C4-2B (cell line): Measurements from ENCODE around the gene ATRNL1.

Experiments used
- H3K27ac ChIP-seq: fragments of 450-650 bp; 2 replicates; pipeline ENCODE4 v1.5.1; 2017
- ZFX ChIP-seq: fragments of 450-650 bp; IDR thresholded peaks from 2 replicates; pipeline ENCODE4 v1.6.1; 2017
- TF ChIP-seq, protein P1 (sequence below): fragments of 450-650 bp; conservative IDR thresholded peaks from 2 replicates; pipeline ENCODE4 v1.5.1; 2017; ENCODE audit warnings: mild to moderate bottlenecking

The ATRNL1 gene

DNA sequence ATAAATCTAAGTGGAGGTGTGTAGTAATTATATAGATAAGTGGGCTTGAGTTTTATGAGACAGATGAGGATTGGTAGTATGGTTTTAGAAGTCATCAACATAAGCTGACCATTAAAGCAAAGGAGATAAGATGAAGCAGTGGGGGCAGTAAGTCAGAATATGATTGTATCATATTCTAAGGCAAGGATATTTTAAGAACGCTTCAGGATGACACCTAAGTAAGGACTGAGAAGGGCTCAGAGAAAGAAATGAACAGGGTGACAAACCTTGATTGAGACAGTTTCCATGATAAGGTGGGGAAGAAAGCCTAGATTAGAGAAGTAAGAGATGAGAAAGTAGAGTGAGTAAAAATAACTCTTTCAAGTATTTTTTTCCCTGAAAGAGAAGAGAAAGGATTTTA, 567.2 kb downstream of the ATRNL1 start:
- no peak overlapping the region for H3K27ac ChIP-seq
- no peak for TF ChIP-seq ZFX
- TF ChIP-seq, protein P1, sequence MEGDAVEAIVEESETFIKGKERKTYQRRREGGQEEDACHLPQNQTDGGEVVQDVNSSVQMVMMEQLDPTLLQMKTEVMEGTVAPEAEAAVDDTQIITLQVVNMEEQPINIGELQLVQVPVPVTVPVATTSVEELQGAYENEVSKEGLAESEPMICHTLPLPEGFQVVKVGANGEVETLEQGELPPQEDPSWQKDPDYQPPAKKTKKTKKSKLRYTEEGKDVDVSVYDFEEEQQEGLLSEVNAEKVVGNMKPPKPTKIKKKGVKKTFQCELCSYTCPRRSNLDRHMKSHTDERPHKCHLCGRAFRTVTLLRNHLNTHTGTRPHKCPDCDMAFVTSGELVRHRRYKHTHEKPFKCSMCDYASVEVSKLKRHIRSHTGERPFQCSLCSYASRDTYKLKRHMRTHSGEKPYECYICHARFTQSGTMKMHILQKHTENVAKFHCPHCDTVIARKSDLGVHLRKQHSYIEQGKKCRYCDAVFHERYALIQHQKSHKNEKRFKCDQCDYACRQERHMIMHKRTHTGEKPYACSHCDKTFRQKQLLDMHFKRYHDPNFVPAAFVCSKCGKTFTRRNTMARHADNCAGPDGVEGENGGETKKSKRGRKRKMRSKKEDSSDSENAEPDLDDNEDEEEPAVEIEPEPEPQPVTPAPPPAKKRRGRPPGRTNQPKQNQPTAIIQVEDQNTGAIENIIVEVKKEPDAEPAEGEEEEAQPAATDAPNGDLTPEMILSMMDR, result no peak

DNA sequence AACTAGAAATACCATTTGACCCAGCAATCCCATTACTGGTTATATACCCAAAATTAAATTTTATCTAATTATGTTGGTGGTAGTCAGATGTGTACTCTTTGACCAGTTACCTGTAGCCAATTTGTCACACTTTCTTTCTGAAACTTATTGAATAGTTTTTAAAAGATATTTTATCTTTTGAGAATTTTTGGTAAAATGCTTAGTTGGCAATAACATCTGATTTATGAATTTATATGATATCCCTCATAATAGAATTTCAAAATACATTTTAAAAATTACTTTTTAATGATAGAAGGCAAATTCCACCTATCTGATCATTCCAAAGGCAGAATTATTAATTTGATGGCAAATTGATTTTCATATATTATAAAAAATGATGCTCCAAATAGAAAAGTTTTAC, 569.3 kb downstream of the ATRNL1 start:
- H3K27ac ChIP-seq, result no peak overlapping the region
- no peak for TF ChIP-seq ZFX
- TF ChIP-seq, protein P1, result no peak

DNA sequence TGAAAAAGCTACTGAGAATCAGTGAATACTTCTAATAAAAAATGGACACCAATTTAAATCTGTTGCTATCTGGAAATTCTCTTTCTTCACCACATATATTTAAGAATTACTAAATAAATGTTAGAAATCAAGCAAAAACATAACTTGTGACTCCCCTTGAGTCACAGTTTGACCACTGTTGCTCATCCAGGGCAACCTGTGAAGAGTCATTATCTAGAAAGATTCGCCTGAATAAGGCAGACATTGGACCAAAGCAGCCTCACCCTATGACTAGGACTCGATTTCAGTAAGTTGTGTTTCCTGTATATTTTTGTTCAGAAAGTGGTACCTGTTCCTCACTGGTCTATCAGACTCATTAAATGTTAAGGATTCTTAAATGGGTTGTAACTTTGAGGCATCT, 572.4 kb downstream of the ATRNL1 start:
- TF ChIP-seq ZFX, result no peak
- TF ChIP-seq, protein P1, result no peak
- no peak overlapping the region for H3K27ac ChIP-seq

DNA sequence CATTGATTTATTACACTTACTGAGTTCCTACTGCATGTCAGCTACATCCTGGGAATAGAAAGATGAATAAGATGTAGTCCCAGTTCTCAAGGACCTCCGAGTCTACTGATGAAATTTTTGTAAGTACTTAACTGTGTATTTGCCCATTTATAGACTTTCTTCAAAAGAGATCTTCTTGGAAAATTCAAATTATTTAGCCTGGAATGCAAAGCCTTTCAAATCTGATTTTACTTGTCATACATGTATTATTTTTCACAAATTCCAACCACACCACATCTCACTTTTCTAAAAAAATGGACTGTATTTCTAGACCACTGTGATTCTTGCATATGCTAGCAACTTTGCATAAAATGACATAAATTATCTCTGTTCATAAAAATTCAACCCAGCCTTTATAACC, 581.3 kb downstream of the ATRNL1 start:
- TF ChIP-seq, protein P1, result no peak
- no peak for TF ChIP-seq ZFX

DNA sequence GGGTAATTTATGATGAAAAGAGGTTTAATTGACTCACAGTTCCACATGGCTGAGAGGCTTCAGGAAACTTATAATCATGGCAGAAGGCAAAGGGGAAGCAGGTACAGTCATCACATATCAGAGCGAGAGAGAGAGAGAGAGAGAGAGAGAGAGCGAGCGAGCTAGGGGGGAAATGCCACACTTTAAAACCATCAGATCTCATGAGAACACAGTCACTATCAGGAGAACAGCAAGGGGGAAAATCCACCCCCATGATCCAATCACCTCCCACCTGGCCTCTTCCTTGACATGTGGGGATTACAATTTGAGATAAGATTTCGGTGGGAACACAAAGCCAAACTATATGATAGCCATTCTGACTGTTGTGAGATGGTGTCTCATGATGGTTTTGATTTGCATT, 603.6 kb downstream of the ATRNL1 start:
- H3K27ac ChIP-seq, result no peak overlapping the region
- TF ChIP-seq ZFX, result no peak
- TF ChIP-seq, protein P1, result no peak

More for the DNA sequence above, 581.3 kb downstream of the ATRNL1 start:
- H3K27ac ChIP-seq, result no peak overlapping the region

DNA sequence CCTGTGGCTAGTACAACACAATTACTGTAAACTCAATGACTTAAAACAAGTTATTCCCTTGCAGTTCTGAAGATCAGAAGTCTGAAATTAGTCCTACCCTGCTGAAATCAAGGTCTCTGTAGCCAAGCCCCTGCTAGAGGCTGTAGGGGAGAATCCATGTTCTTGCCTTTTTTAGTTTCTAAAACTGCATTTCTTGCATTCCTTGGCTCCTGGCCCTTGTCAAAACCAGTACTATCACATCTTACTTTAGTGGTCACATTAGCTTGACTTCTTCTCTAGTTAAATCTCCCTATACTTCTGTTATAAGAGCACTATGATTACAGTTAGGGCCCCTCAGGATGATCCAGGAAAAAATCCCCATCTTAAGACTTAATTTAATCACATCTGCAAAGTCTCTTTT, 612.9 kb downstream of the ATRNL1 start:
- no peak overlapping the region for H3K27ac ChIP-seq
- TF ChIP-seq, protein P1, result no peak
- no peak for TF ChIP-seq ZFX

DNA sequence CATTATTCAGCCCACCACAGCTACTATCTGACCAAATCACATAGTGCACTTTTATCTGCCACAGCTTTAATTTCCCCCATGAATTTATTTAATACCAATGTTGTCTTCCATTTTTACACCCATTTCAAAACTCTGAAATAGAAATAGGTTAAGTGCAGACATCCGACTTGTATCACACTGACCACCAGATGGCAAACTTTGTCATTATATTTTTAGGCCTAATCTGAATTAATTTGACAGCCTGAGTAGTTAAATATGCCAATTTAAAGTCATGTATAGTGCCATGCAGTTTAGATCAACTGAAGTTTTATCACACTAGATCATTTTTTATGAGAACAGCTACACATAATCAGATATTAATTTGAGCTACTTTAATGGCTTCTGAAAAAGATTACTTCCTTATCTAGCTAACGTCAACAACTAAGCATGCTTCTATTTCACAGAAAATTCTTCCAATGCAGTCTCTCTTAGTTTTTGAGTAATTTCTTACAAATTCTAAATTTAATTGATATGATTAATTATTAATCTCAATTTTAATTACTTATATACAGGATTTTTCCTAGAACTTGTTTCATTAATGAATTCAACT, 613.4 kb downstream of the ATRNL1 start:
- TF ChIP-seq, protein P1, result peak; percentile 76
- TF ChIP-seq ZFX, result no peak
- no peak overlapping the region for H3K27ac ChIP-seq
